ENCODE data around the gene PPIF. TPM values are rescaled to one million over a fixed set of nuclear protein-coding genes. Genes with fewer than 3 reads are reported as not detected.

The PPIF gene
- total and polyA plus RNA-seq, 2 donors (not counting 3 experiments of a cell fraction or from before 2014, with no cell fraction given), result 50.7 to 51.2 TPM

- dilution Hi-C loops (cut with MboI; ENCODE audit: extremely low pct_ligation_motif_present, low sequenced_read_pairs), result no loop called here
- ChIA-PET CTCF (no interaction called here), POLR2A (no interaction called here)
- H3K9me1 ChIP-seq (replicated peaks; ENCODE audit: control insufficient read depth, extremely low read depth, insufficient read depth, low read length), result no peaks in the 10 kb centered on the region
- BruUV-seq (replicated peaks), result no TSS peak
- no peak overlapping the region for H3K4me2 ChIP-seq (ENCODE audit: insufficient read depth, low read length)
- H3K27ac ChIP-seq (ENCODE audit: insufficient read depth, low read depth, low read length), result no peak overlapping the region
- H3K9ac ChIP-seq (replicated peaks; ENCODE audit: extremely low read depth, insufficient read depth, low read length), result no peak overlapping the region
- FAIRE-seq (no peak), DNase-seq (ENCODE audit: low read depth, low spot score) (no peak)
- intact Hi-C loops (cut with micrococcal nuclease), result no loop called here
- no peak overlapping the region for H3K4me3 ChIP-seq (replicated peaks in 1 of 3; ENCODE audit: insufficient read depth in 1 of 3, low read depth in 1 of 3, low read length in 3 of 3)
- no peaks in the 10 kb centered on the region for H3K27me3 ChIP-seq (ENCODE audit: control insufficient read depth in 2 of 2, insufficient read depth in 2 of 2, low read length in 2 of 2)
- H3K36me3 ChIP-seq (ENCODE audit: control insufficient read depth in 2 of 2, extremely low read depth in 1 of 2, insufficient read depth in 2 of 2, low read length in 2 of 2), result peaks cover 13 to 71% of the 10 kb centered on the region in 2 experiments
- H3K4me1 ChIP-seq (ENCODE audit: control insufficient read depth, extremely low read depth, insufficient read depth, low read length), result no peaks in the 10 kb centered on the region
- H4K20me1 ChIP-seq (replicated peaks; ENCODE audit: control insufficient read depth, extremely low read depth, insufficient read depth, low read length), result no peaks in the 10 kb centered on the region
- no peak overlapping the region for H2AFZ ChIP-seq (ENCODE audit: low read depth, low read length)
- no peak for TF ChIP-seq POLR2A (IDR thresholded peaks at IDR 0.05; ENCODE audit: low read depth, low read length)
- no peaks in the 10 kb centered on the region for H3K9me3 ChIP-seq (replicated peaks; ENCODE audit: control insufficient read depth, insufficient read depth, low read length)
- H3K79me2 ChIP-seq (ENCODE audit: control insufficient read depth, insufficient read depth, low read length), result no peaks in the 10 kb centered on the region
Measured at GRCh38 chr10:79310200-79310865, 36.9 kb upstream of the PPIF start.

- Histone ChIP-seq H4K20me1 (replicated peaks; ENCODE audit: control insufficient read depth, extremely low read depth, insufficient read depth, low read length) (no peaks in the 10 kb centered on the region), H3K4me3 (replicated peaks in 1 of 3; ENCODE audit: insufficient read depth in 1 of 3, low read depth in 1 of 3, low read length in 3 of 3) (no peak overlapping the region), H2AFZ (ENCODE audit: low read depth, low read length) (no peak overlapping the region), H3K4me1 (ENCODE audit: control insufficient read depth, extremely low read depth, insufficient read depth, low read length) (no peaks in the 10 kb centered on the region), H3K9me3 (replicated peaks; ENCODE audit: control insufficient read depth, insufficient read depth, low read length) (no peaks in the 10 kb centered on the region), H3K27ac (ENCODE audit: insufficient read depth, low read depth, low read length) (no peak overlapping the region), H3K9ac (replicated peaks; ENCODE audit: extremely low read depth, insufficient read depth, low read length) (no peak overlapping the region), H3K27me3 (ENCODE audit: control insufficient read depth in 2 of 2, insufficient read depth in 2 of 2, low read length in 2 of 2) (no peaks in the 10 kb centered on the region), H3K9me1 (replicated peaks; ENCODE audit: control insufficient read depth, extremely low read depth, insufficient read depth, low read length) (no peaks in the 10 kb centered on the region), H3K79me2 (ENCODE audit: control insufficient read depth, insufficient read depth, low read length) (no peaks in the 10 kb centered on the region), H3K4me2 (ENCODE audit: insufficient read depth, low read length) (no peak overlapping the region), H3K36me3 (ENCODE audit: control insufficient read depth in 2 of 2, extremely low read depth in 1 of 2, insufficient read depth in 2 of 2, low read length in 2 of 2) (peaks cover 13 to 65% of the 10 kb centered on the region in 2 experiments)
- intact Hi-C loops (cut with micrococcal nuclease) (no loop called here), dilution Hi-C loops (cut with MboI; ENCODE audit: extremely low pct_ligation_motif_present, low sequenced_read_pairs) (no loop called here)
- ChIA-PET POLR2A (no interaction called here), CTCF (no interaction called here)
- no TSS peak for BruUV-seq (replicated peaks)
- TF ChIP-seq POLR2AphosphoS5 (IDR thresholded peaks at IDR 0.05; ENCODE audit: insufficient read depth, low read depth, low read length) (no peak), CTCF (IDR thresholded peaks at IDR 0.05; ENCODE audit: extremely low read depth in 1 of 2, insufficient read depth in 1 of 2, low read depth in 1 of 2, low read length in 2 of 2) (no peak), FOS (IDR thresholded peaks at IDR 0.05; ENCODE audit: borderline replicate concordance, insufficient read depth, low read length) (no peak), JUN (IDR thresholded peaks at IDR 0.05; ENCODE audit: borderline replicate concordance, insufficient read depth, insufficient read length, low read depth) (no peak), POLR2A (IDR thresholded peaks at IDR 0.05; ENCODE audit: low read depth, low read length) (no peak), MAX (IDR thresholded peaks at IDR 0.05; ENCODE audit: insufficient read depth, insufficient read length) (no peak), GATA2 (IDR thresholded peaks at IDR 0.05; ENCODE audit: insufficient read depth, insufficient read length, low read depth, low read length) (no peak), EZH2 (IDR thresholded peaks at IDR 0.05; ENCODE audit: borderline replicate concordance, low read depth, low read length, severe bottlenecking) (no peak), MYC (IDR thresholded peaks at IDR 0.05; ENCODE audit: low read depth, low read length) (no peak)
- DNase-seq (ENCODE audit: low read depth, low spot score), result no peak
- no peak for FAIRE-seq
Measured at GRCh38 chr10:79310911-79311573, 36.2 kb upstream of the PPIF start.
